GM10847 (cell line): ENCODE data around the gene CARD11.

Experiments used
- POLR2A ChIP-seq: IDR thresholded peaks from 2 replicates; pipeline ENCODE4 v1.6.1; 2011; ENCODE audit not compliant: insufficient read length; ENCODE audit errors: extremely low read depth

The CARD11 gene

DNA sequence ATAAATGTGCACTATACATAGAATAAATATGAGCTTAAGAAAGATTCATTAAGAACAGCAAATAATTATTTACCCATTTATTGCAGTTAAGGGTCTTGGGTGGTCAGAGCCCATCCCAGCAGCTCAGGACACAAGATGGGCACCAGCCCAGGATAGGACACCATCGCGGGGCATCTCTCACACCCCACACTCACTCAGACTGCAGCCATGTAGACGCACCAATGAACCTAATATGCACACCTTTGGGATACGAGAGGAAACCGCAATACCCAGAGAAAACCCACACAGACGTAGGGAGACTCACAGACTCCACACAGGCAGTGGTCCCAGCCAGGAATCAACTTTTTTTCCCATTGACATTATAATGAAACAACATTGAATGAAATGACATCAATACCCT lies 36.0 kb downstream of the CARD11 start:
- no peak for TF ChIP-seq POLR2A

GRCh38 chr7:3005257-3005656 lies 38.4 kb downstream of the CARD11 start:
- TF ChIP-seq POLR2A = no peak

- TF ChIP-seq POLR2A = no peak
Measured at GRCh38 chr7:3003936-3004335, 39.7 kb downstream of the CARD11 start.

DNA sequence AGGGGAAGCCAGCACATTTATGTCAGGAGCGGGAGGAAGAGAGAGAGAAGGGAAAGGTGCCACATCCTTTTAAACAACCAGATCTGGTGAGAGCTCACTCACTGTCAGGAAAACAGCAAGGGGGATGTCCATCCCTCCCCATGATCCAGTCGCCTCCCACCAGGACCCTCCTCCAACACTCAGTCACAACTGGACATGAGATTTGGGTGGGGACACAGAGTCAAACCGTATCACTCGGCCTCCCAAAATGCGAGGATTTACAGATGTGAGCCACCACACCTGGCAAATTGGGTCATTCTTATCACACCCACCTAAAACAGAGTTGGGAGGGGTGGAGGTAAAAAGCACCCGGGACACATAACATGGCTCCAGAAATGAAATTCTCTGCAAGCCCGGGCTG lies 41.0 kb downstream of the CARD11 start:
- no peak for TF ChIP-seq POLR2A

DNA sequence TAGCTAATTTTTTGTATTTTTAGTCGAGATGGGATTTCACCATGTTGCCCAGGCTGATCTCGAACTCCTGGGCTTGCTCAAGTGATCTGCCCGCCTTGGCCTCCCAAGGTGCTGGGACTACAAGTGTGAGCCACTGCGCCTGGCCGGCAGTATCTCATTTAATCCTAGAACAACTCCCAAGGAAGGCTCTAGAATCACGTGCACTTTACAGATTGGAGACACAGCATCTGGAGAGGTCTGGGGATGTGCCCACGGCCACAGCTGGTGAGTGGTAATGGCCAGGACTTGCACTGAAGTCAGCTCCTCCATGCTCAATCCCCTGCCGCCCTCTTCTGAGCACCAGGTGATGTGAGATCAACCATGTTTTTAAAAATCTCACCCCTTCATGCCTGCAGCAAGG lies 43.1 kb downstream of the CARD11 start:
- TF ChIP-seq POLR2A = no peak

DNA sequence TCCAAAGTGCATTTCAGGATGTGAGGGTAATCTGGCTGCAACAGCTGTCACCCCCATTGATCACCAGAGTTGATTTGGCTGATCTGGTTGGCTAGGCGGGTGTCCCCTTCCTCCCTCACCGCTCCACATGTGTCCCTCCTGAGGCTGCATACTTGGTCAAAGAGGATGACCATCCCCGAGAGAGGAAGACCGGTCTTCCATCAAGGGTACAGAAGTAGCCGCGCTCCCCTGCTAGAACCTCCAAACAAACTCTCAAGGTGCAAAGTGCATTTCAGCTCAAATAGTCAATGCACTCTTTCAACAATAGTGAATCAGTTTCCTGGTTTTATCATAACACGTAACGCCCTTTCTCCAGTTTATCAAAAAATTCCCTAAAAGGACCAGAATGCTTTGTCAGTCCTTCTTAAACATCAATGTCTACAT lies 44.6 kb downstream of the CARD11 start:
- TF ChIP-seq POLR2A = no peak

- no peak for TF ChIP-seq POLR2A
Measured at GRCh38 chr7:2997014-2997413, 46.7 kb downstream of the CARD11 start.

DNA sequence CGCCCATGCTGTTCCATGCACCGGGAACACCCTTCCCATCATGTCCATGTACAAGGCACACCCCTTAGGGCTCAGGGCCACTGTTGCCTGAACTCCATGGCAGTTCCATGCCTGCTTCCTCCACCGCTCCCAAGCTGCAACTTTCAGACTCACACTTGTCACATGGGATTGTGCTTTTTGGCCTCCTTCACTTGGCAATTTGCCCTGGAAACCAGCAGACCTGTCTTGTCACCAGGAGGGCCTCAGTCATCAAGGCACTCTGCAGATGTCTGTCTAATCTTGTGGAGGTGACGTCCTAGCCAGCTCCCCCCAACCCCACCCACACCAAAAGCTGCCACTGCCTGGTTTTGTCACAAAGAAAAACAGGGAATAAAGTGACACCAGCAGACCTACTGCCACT lies 47.5 kb downstream of the CARD11 start:
- no peak for TF ChIP-seq POLR2A

DNA sequence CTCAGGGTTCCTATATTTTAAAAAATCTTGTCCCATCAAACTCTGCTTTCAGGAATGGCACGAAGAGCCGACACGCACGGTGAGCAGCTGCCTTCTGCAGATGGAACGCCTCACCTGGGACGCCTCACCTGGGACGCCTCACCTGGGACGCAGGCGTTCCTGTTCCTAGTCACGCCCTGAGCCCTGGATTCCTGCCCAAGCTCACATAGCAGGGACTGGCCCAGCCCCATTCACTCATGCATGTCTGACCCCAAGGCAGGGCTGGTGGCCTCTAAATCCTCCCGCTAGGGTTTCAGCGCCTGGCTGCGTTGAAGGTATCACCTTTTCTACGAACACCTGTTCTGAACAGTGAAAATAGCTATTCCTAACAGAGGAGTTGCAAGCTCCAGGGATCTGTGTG lies 49.8 kb downstream of the CARD11 start:
- no peak for TF ChIP-seq POLR2A

- no peak for TF ChIP-seq POLR2A
Measured at GRCh38 chr7:2993396-2993795, 50.3 kb downstream of the CARD11 start.

GRCh38 chr7:2990949-2991470 lies 52.7 kb downstream of the CARD11 start:
- no peak for TF ChIP-seq POLR2A

DNA sequence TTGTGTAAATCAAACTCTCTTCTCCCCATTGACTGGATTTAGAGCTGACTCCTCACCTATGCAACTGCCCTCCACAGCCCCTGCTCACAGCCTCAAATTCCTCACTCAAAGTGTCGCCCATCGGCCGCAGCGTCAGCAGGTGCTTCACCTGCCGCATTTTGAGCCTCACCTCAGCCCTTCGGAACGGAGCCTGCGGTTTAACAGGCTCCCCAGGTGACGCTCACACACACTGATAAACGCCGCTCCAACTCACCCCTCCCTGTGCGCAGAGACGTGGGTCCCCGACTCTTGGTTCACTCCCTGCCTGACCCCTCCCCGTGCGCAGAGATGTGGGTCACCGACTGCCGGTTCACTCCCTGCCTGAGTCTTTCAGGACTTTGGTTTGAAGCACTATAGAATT lies 57.1 kb downstream of the CARD11 start:
- TF ChIP-seq POLR2A = no peak

DNA sequence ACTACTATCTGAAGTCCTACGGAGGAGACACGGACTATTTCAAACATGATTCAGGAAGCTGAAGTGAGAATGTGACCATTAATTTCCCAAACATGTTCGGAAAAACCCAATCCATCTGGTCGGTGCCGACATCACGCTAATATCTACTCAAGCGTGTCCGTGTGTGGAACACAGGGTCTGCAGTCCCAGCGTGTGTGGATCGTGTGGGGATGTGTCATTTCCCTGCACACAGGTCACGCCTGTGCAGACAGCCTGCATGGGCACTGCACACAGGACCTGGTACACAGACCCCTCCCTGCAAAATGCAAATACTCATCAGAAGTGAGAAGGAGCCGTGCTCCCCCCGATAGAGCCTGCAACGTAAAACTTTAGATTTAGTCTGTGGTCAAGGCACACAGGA lies 57.8 kb downstream of the CARD11 start:
- TF ChIP-seq POLR2A = no peak

GRCh38 chr7:2984091-2984490 lies 59.6 kb downstream of the CARD11 start:
- no peak for TF ChIP-seq POLR2A

GRCh38 chr7:2983586-2983985 lies 60.1 kb downstream of the CARD11 start:
- TF ChIP-seq POLR2A = no peak

DNA sequence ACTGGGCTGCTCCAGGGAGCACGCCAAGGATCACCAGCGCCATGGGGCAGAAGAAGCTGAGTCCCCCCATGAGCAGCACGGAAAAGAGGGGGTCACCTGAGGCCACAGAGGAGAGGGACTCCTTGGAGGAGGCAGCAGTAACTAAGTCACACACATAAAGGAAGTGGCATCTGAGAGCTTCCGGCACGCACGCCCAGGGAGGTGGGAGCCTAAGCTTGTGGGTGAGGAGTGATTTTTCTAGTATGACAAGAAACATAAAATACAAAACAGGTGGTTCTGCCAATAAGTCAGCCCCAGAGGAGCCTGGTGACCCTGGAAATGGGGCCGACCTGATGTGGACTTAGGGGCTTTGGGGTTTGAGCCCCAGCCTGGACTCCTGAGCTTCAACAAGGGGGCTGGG lies 60.8 kb downstream of the CARD11 start:
- TF ChIP-seq POLR2A = no peak

DNA sequence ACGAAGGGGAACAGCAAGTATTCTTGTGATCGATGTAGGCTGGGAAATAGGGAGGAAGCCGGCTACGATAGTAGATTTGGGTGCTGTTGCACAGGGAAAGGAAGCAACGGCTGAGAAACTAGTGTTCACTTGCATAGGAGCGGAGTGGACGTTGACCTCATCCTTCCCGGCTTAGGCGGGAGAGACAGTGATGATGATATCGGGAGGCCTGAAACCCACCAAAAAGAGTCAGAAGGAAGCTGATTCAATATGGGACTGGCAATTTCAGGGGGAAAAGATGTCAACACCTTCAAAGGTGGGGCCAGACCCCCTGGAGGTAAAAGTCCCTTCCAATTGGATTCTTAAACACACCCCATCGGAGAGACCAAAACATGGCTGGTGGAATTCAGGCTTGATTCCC lies 61.3 kb downstream of the CARD11 start:
- TF ChIP-seq POLR2A = no peak

- no peak for TF ChIP-seq POLR2A
Measured at GRCh38 chr7:2981103-2981480, 62.6 kb downstream of the CARD11 start.

GRCh38 chr7:2980401-2981102 lies 63.1 kb downstream of the CARD11 start:
- TF ChIP-seq POLR2A = no peak
